Fibroblast of villous mesenchyme (primary cell): ENCODE data around the gene NCKAP5. TPM values are rescaled to one million over a fixed set of nuclear protein-coding genes. Genes with fewer than 3 reads are reported as not detected.

Experiments
- DNase-seq: peaks from one replicate; pipeline ENCODE4 v3.0.0-alpha.2; 2010; ENCODE audit warnings: low read depth
- H3K4me3 ChIP-seq: 2 replicates; pipeline ENCODE4 v1.5.1; 2011; ENCODE audit warnings: low read depth, mild to moderate bottlenecking, low read length
- CTCF ChIP-seq: IDR thresholded peaks from 2 replicates; pipeline ENCODE4 v1.5.1; 2012; ENCODE audit warnings: low read depth, mild to moderate bottlenecking, low read length; ENCODE audit not compliant: insufficient read depth
- total RNA-seq: library from RNA; depleted of rRNA; stranded (reverse); fragments of >200 nt; gene quantifications from 2 replicates; pipeline ENCODE4 v1.2.3, GENCODE V29; 2012

NCKAP5 gene
- total RNA-seq, 1 donor: 47.9 TPM

- DNase-seq: no peak
- no peak for TF ChIP-seq CTCF
- H3K4me3 ChIP-seq: no peak overlapping the region
These were observed 150.2 kb downstream of the NCKAP5 start for GRCh38 chr2:133418021-133418420.

- TF ChIP-seq CTCF: no peak
- DNase-seq: no peak
- no peak overlapping the region for H3K4me3 ChIP-seq
These were observed 150.8 kb downstream of the NCKAP5 start for GRCh38 chr2:133417415-133417814.

- no peak for DNase-seq
- no peak for TF ChIP-seq CTCF
These were observed 151.5 kb downstream of the NCKAP5 start for GRCh38 chr2:133416736-133417135.

GRCh38 chr2:133416146-133416545, 152.1 kb downstream of the NCKAP5 start:
- DNase-seq: no peak
- no peak for TF ChIP-seq CTCF
- H3K4me3 ChIP-seq: no peak overlapping the region

More at GRCh38 chr2:133416736-133417135, 151.5 kb downstream of the NCKAP5 start:
- H3K4me3 ChIP-seq: no peak overlapping the region

- no peak for TF ChIP-seq CTCF
- H3K4me3 ChIP-seq: no peak overlapping the region
- no peak for DNase-seq
These were observed 152.9 kb downstream of the NCKAP5 start for GRCh38 chr2:133415210-133415876.

- no peak overlapping the region for H3K4me3 ChIP-seq
- DNase-seq: no peak
- TF ChIP-seq CTCF: no peak
These were observed 153.6 kb downstream of the NCKAP5 start for GRCh38 chr2:133414486-133415209.
